K562 (cell line): ENCODE data around the gene LBH. TPM values are rescaled to one million over a fixed set of nuclear protein-coding genes. Genes with fewer than 3 reads are reported as not detected.

Source experiments
- DACH1 ChIP-seq: fragments of 450-650 bp; IDR thresholded peaks from 2 replicates; pipeline ENCODE4 v1.6.1; 2018; ENCODE audit not compliant: partially characterized antibody
- ESRRA ChIP-seq: fragments of 450-650 bp; IDR thresholded peaks from 2 replicates; pipeline ENCODE4 v1.6.1; 2014; ENCODE audit warnings: low read depth, mild to moderate bottlenecking, moderate library complexity, borderline replicate concordance
- GATA2 ChIP-seq: sonication (generic); formaldehyde crosslinking; IDR thresholded peaks from 2 replicates; pipeline ENCODE4 v1.4.0; 2020; ENCODE audit warnings: mild to moderate bottlenecking, missing genetic modification reagents
- GATAD2A ChIP-seq: fragments of 450-650 bp; IDR thresholded peaks from 2 replicates; pipeline ENCODE4 v1.6.1; 2017
- KDM1A ChIP-seq, 2 experiments: fragments of 450-650 bp; IDR thresholded peaks; 2 replicates each; pipeline ENCODE4 v1.6.1; 2016; ENCODE audit warnings: mild to moderate bottlenecking in 2 of 2
- L3MBTL2 ChIP-seq: fragments of 450-650 bp; IDR thresholded peaks from 2 replicates; pipeline ENCODE4 v1.6.1; 2016; ENCODE audit warnings: mild to moderate bottlenecking, moderate library complexity
- MAFG ChIP-seq: fragments of 450-650 bp; conservative IDR thresholded peaks from 2 replicates; pipeline ENCODE4 v1.6.1; 2016; ENCODE audit warnings: missing genetic modification characterization, missing compliant biosample characterization
- MGA ChIP-seq: fragments of 450-650 bp; IDR thresholded peaks from 2 replicates; pipeline ENCODE4 v1.6.1; 2016; ENCODE audit warnings: mild to moderate bottlenecking, moderate library complexity
- MLLT1 ChIP-seq, 2 experiments: fragments of 450-650 bp; IDR thresholded peaks; 2 replicates each; pipeline ENCODE4 v1.6.1; 2016
- MNT ChIP-seq, 2 experiments: fragments of 450-650 bp; conservative IDR thresholded peaks; 2 replicates each; pipeline ENCODE4 v1.6.1; 2017; ENCODE audit warnings: mild to moderate bottlenecking in 2 of 2, moderate library complexity in 2 of 2
- PML ChIP-seq: IDR thresholded peaks from 2 replicates; pipeline ENCODE4 v1.6.1; 2012; ENCODE audit warnings: low read length, inconsistent platforms
- RCOR1 ChIP-seq, 2 experiments: IDR thresholded peaks; 2 replicates each; pipeline ENCODE4 v1.6.1; 2012; ENCODE audit warnings: low read depth in 2 of 2, low read length in 2 of 2, borderline replicate concordance in 1 of 2, improper control_type of control experiment in 1 of 2
- RNF2 ChIP-seq: sonication (generic); IDR thresholded peaks from 2 replicates; pipeline ENCODE4 v1.6.1; 2016
- polyA plus RNA-seq, 8 experiments: library from polyadenylated mRNA; depleted of rRNA in 4 of 8; stranded (reverse) in 5 of 8; unstranded in 3 of 8; fragments of >200 nt; fragmentation: Nextera tagmentation in 2 of 8; fragmentation: Illumina TruSeq in 1 of 8; extraction: Ambion mirVana in 2 of 8; extraction: Trizol in 1 of 8; gene quantifications; 2 replicates each; pipeline versions ENCODE4 v1.2.1 to v1.2.3, GENCODE V29; 2011 to 2014; ENCODE audit warnings: inconsistent platforms in 1 of 8, missing spikeins in 1 of 8
- total RNA-seq, 7 experiments: library from RNA; depleted of rRNA in 6 of 7; stranded (reverse); fragments of >200 nt in 6 of 7; fragmentation: Illumina TruSeq in 2 of 7; extraction: Trizol in 2 of 7; gene quantifications; 2 replicates each; pipeline versions ENCODE4 v1.2.1 to v1.2.3, GENCODE V29; 2011 to 2021; ENCODE audit warnings: low replicate concordance in 1 of 7

LBH gene
- total and polyA plus RNA-seq, 9 of the 15 experiments (the other 6 are each of a cell fraction or from before 2014, with no cell fraction given): 3.1 to 13.4 (median 7.4) TPM

- peak; percentile 59 for TF ChIP-seq MGA
- peak; percentile 73; the same call in 1 of the 2 replicates for TF ChIP-seq ESRRA
- 0 out of 4 replicates have a peak, but pooled peaks of 1 of the 2 experiments have one; percentile 16 for TF ChIP-seq MNT (conservative IDR thresholded peaks at IDR 0.05)
- peak in 1 of 2 experiments; percentile 64; a peak in 2 of 4 replicates for TF ChIP-seq MLLT1 (IDR thresholded peaks at IDR 0.05)
- TF ChIP-seq GATAD2A: 0 out of 2 replicates have a peak, but pooled peaks have one; percentile 40
- TF ChIP-seq RNF2: 0 out of 2 replicates have a peak, but pooled peaks have one; percentile 12
- TF ChIP-seq GATA2 (CRISPR knock-in tag): peak; percentile 66; the same call in 1 of the 2 replicates
- TF ChIP-seq PML: peak; percentile 94
- TF ChIP-seq RCOR1 (IDR thresholded peaks at IDR 0.05; ENCODE audit: borderline replicate concordance in 1 of 2, low read depth in 2 of 2, low read length in 2 of 2): peak in 1 of 2 experiments; percentile 37; a peak in 1 of 4 replicates
- TF ChIP-seq L3MBTL2: peak; percentile 47
- peak; percentile 10 for TF ChIP-seq MAFG
- TF ChIP-seq KDM1A (IDR thresholded peaks at IDR 0.05): peak; percentile 62; a peak in 3 of 4 replicates
- TF ChIP-seq DACH1: peak; percentile 68
These were observed 22.7 kb downstream of the LBH start (continued) for GRCh38 chr2:30253873-30254684.
